GM12878 (cell line): ENCODE results near the gene ABCB8. TPM values are rescaled to one million over a fixed set of nuclear protein-coding genes. Genes with fewer than 3 reads are reported as not detected.

ENCODE experiments used
- ATAC-seq: fragments of 200-7000 bp; cut with Tn5 transposase; 3 replicates; pipeline ENCODE4 v1.9.1; 2020; ENCODE audit warnings: mild to moderate bottlenecking, moderate library complexity
- BruUV-seq: library from RNA; stranded (reverse); fragments of 400-500 nt; replicated peaks from 2 replicates; lab custom pipeline; 2021; lab: Mats Ljungman, UMichigan
- CTCF ChIA-PET: fragments of 300-600 bp; sonication (Branson Sonifier 250); formaldehyde crosslinking; extraction: SDS; loops from one replicate; lab custom pipeline; 2021; ENCODE audit warnings: inconsistent platforms; lab: Yijun Ruan, JAX
- POLR2A ChIA-PET: fragments of 350-600 bp; formaldehyde crosslinking; extraction: SDS; loops from one replicate; lab custom pipeline; 2021; ENCODE audit warnings: inconsistent platforms; lab: Charles Lee
- RAD21 ChIA-PET: fragments of 300-600 bp; sonication (Branson Sonifier 250); formaldehyde crosslinking; loops from one replicate; lab custom pipeline; 2023; ENCODE audit warnings: antibody characterized with exemption; ENCODE audit not compliant: unreplicated experiment; lab: Charles Lee
- SMC1A ChIA-PET: fragments of 300-600 bp; sonication (Branson Sonifier 250); formaldehyde crosslinking; loops from one replicate; lab custom pipeline; 2023; ENCODE audit not compliant: unreplicated experiment, uncharacterized antibody; lab: Charles Lee
- DNase-seq: peaks from one replicate; pipeline ENCODE4 v3.0.0-alpha.2; 2011; ENCODE audit warnings: low read depth, low spot score
- FAIRE-seq: peaks from 3 replicates; lab custom pipeline; 2011; peaks lifted over from hg19 to GRCh38; lab: Jason Lieb, UNC
- H2AFZ ChIP-seq: 2 replicates; pipeline ENCODE4 v1.6.0; 2011; ENCODE audit warnings: low read depth, low read length, control low read depth; ENCODE audit not compliant: control insufficient read depth
- H3K27ac ChIP-seq: 2 replicates; pipeline ENCODE4 v1.5.1; 2011; ENCODE audit warnings: control low read depth; ENCODE audit not compliant: control insufficient read depth, insufficient read depth
- H3K27me3 ChIP-seq, 2 experiments: replicated peaks in 1 of 2; 2 replicates each; pipeline versions ENCODE4 v1.6.0 to v1.6.1; 2011; ENCODE audit warnings: low read length in 1 of 2; ENCODE audit not compliant: control insufficient read depth in 2 of 2, insufficient read depth in 2 of 2
- H3K36me3 ChIP-seq, 2 experiments: 2 replicates each; pipeline ENCODE4 v1.5.1; 2011; ENCODE audit warnings: low read length in 1 of 2; ENCODE audit not compliant: control insufficient read depth in 2 of 2, insufficient read depth in 2 of 2
- H3K4me1 ChIP-seq: 2 replicates; pipeline ENCODE4 v1.6.1; 2011; ENCODE audit warnings: mild to moderate bottlenecking, low read length, moderate library complexity, mixed read lengths; ENCODE audit not compliant: control insufficient read depth, insufficient read depth
- H3K4me2 ChIP-seq: 2 replicates; pipeline ENCODE4 v1.6.0; 2011; ENCODE audit warnings: control low read depth; ENCODE audit not compliant: control insufficient read depth, insufficient read depth
- H3K4me3 ChIP-seq: fragments of 200-600 bp; sonication (generic); 2 replicates; pipeline ENCODE4 v1.5.1; 2016
- H3K79me2 ChIP-seq: 2 replicates; pipeline ENCODE4 v1.6.0; 2011; ENCODE audit warnings: low read length; ENCODE audit not compliant: control insufficient read depth, insufficient read depth
- H3K9ac ChIP-seq: 2 replicates; pipeline ENCODE4 v1.8.0; 2011; ENCODE audit warnings: low read length, control low read depth, mixed read lengths; ENCODE audit not compliant: control insufficient read depth, insufficient read depth
- H3K9me3 ChIP-seq: replicated peaks from 3 replicates; pipeline ENCODE4 v1.5.1; 2011; ENCODE audit warnings: mild to moderate bottlenecking, low read length; ENCODE audit not compliant: control insufficient read depth, insufficient read depth
- H4K20me1 ChIP-seq: 2 replicates; pipeline ENCODE4 v1.6.0; 2011; ENCODE audit not compliant: control insufficient read depth, insufficient read depth
- ATF7 ChIP-seq: fragments of 450-650 bp; IDR thresholded peaks from 2 replicates; pipeline ENCODE4 v1.6.1; 2016; ENCODE audit warnings: low read depth, mild to moderate bottlenecking
- BCL11A ChIP-seq: IDR thresholded peaks from 2 replicates; pipeline ENCODE4 v1.6.1; 2011; ENCODE audit warnings: low read depth, low read length
- CHD4 ChIP-seq: fragments of 200-600 bp; sonication (generic); IDR thresholded peaks from 2 replicates; pipeline ENCODE4 v1.6.1; 2016; ENCODE audit warnings: mild to moderate bottlenecking
- CTCF ChIP-seq, 3 experiments: IDR thresholded peaks in 2 of 3; conservative IDR thresholded peaks in 1 of 3; 2 replicates each; pipeline ENCODE4 v1.5.1; 2011; ENCODE audit warnings: low read depth in 3 of 3, low read length in 3 of 3, mild to moderate bottlenecking in 3 of 3, control low read depth in 2 of 3, moderate library complexity in 2 of 3, inconsistent platforms in 1 of 3, mixed read lengths in 1 of 3; ENCODE audit not compliant: control insufficient read depth in 2 of 3, insufficient read depth in 1 of 3; ENCODE audit errors: extremely low read depth in 1 of 3
- GABPA ChIP-seq: IDR thresholded peaks from 2 replicates; pipeline ENCODE4 v1.6.1; 2014; ENCODE audit warnings: antibody characterized with exemption, low read depth, mild to moderate bottlenecking, inconsistent platforms
- IRF4 ChIP-seq: IDR thresholded peaks from 2 replicates; pipeline ENCODE4 v1.6.1; 2011; ENCODE audit warnings: low read depth, low read length
- KLF5 ChIP-seq: fragments of 450-650 bp; IDR thresholded peaks from 2 replicates; pipeline ENCODE4 v1.6.1; 2014; ENCODE audit warnings: mild to moderate bottlenecking; ENCODE audit not compliant: partially characterized antibody
- MYB ChIP-seq: fragments of 150-350 bp; IDR thresholded peaks from 2 replicates; pipeline ENCODE4 v1.6.1; 2014; ENCODE audit warnings: mild to moderate bottlenecking, low read depth, low read length, borderline replicate concordance
- PAX8 ChIP-seq: fragments of 450-650 bp; IDR thresholded peaks from 2 replicates; pipeline ENCODE4 v1.6.1; 2017; ENCODE audit warnings: mild to moderate bottlenecking, moderate library complexity
- PBX3 ChIP-seq: IDR thresholded peaks from 2 replicates; pipeline ENCODE4 v1.6.1; 2011; ENCODE audit warnings: mild to moderate bottlenecking, low read depth, low read length, moderate library complexity; ENCODE audit not compliant: insufficient replicate concordance
- RCOR1 ChIP-seq: conservative IDR thresholded peaks from 2 replicates; pipeline ENCODE4 v1.6.1; 2012; ENCODE audit warnings: low read depth, low read length, improper control_type of control experiment
- RELA ChIP-seq: fragments of 450-650 bp; IDR thresholded peaks from 2 replicates; pipeline ENCODE4 v1.8.0; 2014; ENCODE audit warnings: borderline replicate concordance; ENCODE audit not compliant: partially characterized antibody
- SREBF1 ChIP-seq: IDR thresholded peaks from 2 replicates; pipeline ENCODE4 v1.6.1; 2012; ENCODE audit warnings: mild to moderate bottlenecking, low read length
- TARDBP ChIP-seq: IDR thresholded peaks from 2 replicates; pipeline ENCODE4 v1.6.1; 2016; ENCODE audit warnings: borderline replicate concordance
- WRNIP1 ChIP-seq: IDR thresholded peaks from 2 replicates; pipeline ENCODE4 v1.6.1; 2011; ENCODE audit warnings: low read depth, low read length, improper control_type of control experiment, borderline replicate concordance
- ZNF622 ChIP-seq: fragments of 450-650 bp; IDR thresholded peaks from 2 replicates; pipeline ENCODE4 v1.6.1; 2017; ENCODE audit warnings: mild to moderate bottlenecking, inconsistent platforms
- WGBS: methylation state at CpG from one replicate; pipeline ENCODE4 v1.1.6; 2016; ENCODE audit warnings: low lambda C conversion rate; ENCODE audit not compliant: insufficient replicate concordance, insufficient coverage; ENCODE audit errors: missing lambda C conversion rate; 5-methylcytosine and 5-hydroxymethylcytosine counted together
- in situ Hi-C: fragments of 300-500 bp; cut with MboI; formaldehyde crosslinking; loops from 9 replicates; pipeline ENCODE4 v1.14.3; 2018; ENCODE audit warnings: mixed read lengths
- intact Hi-C: fragments of 100-400 bp; cut with micrococcal nuclease; formaldehyde crosslinking; loops from one replicate; pipeline ENCODE4 v1.14.2; 2022; ENCODE audit not compliant: unreplicated experiment
- polyA plus RNA-seq, 11 experiments: library from polyadenylated mRNA; depleted of rRNA in 4 of 11; unstranded in 6 of 11; stranded (reverse) in 5 of 11; fragments of >200 nt; fragmentation: Nextera tagmentation in 4 of 11; fragmentation: Illumina TruSeq in 1 of 11; extraction: Ambion mirVana in 4 of 11; extraction: Trizol in 1 of 11; gene quantifications; 1 replicate in 1 of 11; 2 replicates in 10 of 11; pipeline versions ENCODE4 v1.2.1 to v1.2.3, GENCODE V29; 2011 to 2016; ENCODE audit warnings: inconsistent platforms in 2 of 11, missing spikeins in 2 of 11, low read depth in 1 of 11
- total RNA-seq, 4 experiments: library from RNA; depleted of rRNA in 3 of 4; stranded (reverse); fragments of >200 nt in 3 of 4; fragmentation: Illumina TruSeq in 1 of 4; extraction: Trizol in 1 of 4; gene quantifications; 2 replicates each; pipeline versions ENCODE4 v1.2.1 to v1.2.3, GENCODE V29; 2013 to 2021
- TF ChIP-seq, protein P1 (sequence below): fragments of 450-650 bp; formaldehyde crosslinking; IDR thresholded peaks from 2 replicates; pipeline ENCODE4 v1.5.0; 2022; ENCODE audit warnings: mild to moderate bottlenecking, missing genetic modification characterization
- TF ChIP-seq, protein P2 (sequence below): IDR thresholded peaks from 2 replicates; pipeline ENCODE4 v1.6.1; 2012; ENCODE audit warnings: low read depth, low read length, improper control_type of control experiment

Gene ABCB8
- total and polyA plus RNA-seq, 10 of the 15 experiments (the other 5 are each of a cell fraction or from before 2014, with no cell fraction given) = 0.77 to 34.8 (median 18.9) TPM

- H2AFZ ChIP-seq = no peak overlapping the region
- no peaks in the 10 kb centered on the region for H3K36me3 ChIP-seq
- intact Hi-C loops = no loop called here
- ATAC-seq (no peak), FAIRE-seq (no peak), DNase-seq (no peak)
- H4K20me1 ChIP-seq = no peaks in the 10 kb centered on the region
- peaks cover 2% of the 10 kb centered on the region for H3K79me2 ChIP-seq
- SMC1A ChIA-PET = no interaction called here
- no peak overlapping the region for H3K27ac ChIP-seq
- no peaks in the 10 kb centered on the region; a peak in 1 of 4 replicates for H3K27me3 ChIP-seq
- H3K9me3 ChIP-seq = no peaks in the 10 kb centered on the region
- POLR2A ChIA-PET = no interaction called here
- H3K4me1 ChIP-seq = peaks cover 12% of the 10 kb centered on the region
- no peak for TF ChIP-seq IRF4
- TF ChIP-seq TARDBP = no peak
- TF ChIP-seq CTCF (IDR thresholded peaks at IDR 0.05 in 2 of 3, conservative IDR thresholded peaks at IDR 0.05 in 1 of 3; ENCODE audit: control insufficient read depth in 2 of 3, extremely low read depth in 1 of 3, insufficient read depth in 1 of 3, low read depth in 3 of 3, low read length in 3 of 3) = no peak
- no peak for TF ChIP-seq GABPA
- no peak for TF ChIP-seq RCOR1
- TF ChIP-seq CHD4 = no peak
- TF ChIP-seq ZNF622 = no peak
- TF ChIP-seq PAX8 = no peak
- no peak for TF ChIP-seq KLF5
- no peak for TF ChIP-seq WRNIP1
- no peak for TF ChIP-seq RELA
- TF ChIP-seq, protein P1, sequence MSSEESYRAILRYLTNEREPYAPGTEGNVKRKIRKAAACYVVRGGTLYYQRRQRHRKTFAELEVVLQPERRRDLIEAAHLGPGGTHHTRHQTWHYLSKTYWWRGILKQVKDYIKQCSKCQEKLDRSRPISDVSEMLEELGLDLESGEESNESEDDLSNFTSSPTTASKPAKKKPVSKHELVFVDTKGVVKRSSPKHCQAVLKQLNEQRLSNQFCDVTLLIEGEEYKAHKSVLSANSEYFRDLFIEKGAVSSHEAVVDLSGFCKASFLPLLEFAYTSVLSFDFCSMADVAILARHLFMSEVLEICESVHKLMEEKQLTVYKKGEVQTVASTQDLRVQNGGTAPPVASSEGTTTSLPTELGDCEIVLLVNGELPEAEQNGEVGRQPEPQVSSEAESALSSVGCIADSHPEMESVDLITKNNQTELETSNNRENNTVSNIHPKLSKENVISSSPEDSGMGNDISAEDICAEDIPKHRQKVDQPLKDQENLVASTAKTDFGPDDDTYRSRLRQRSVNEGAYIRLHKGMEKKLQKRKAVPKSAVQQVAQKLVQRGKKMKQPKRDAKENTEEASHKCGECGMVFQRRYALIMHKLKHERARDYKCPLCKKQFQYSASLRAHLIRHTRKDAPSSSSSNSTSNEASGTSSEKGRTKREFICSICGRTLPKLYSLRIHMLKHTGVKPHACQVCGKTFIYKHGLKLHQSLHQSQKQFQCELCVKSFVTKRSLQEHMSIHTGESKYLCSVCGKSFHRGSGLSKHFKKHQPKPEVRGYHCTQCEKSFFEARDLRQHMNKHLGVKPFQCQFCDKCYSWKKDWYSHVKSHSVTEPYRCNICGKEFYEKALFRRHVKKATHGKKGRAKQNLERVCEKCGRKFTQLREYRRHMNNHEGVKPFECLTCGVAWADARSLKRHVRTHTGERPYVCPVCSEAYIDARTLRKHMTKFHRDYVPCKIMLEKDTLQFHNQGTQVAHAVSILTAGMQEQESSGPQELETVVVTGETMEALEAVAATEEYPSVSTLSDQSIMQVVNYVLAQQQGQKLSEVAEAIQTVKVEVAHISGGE (CRISPR knock-in tag) = no peak
- no peak for TF ChIP-seq SREBF1
- TF ChIP-seq PBX3 = no peak
- TF ChIP-seq, protein P2, sequence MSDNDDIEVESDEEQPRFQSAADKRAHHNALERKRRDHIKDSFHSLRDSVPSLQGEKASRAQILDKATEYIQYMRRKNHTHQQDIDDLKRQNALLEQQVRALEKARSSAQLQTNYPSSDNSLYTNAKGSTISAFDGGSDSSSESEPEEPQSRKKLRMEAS = no peak
- TF ChIP-seq ATF7 = no peak
- TF ChIP-seq BCL11A = no peak
- no peak for TF ChIP-seq MYB
- BruUV-seq = no TSS peak
- H3K4me3 ChIP-seq = no peak overlapping the region
- CTCF ChIA-PET = no interaction called here
- WGBS = 82% methylated on average over 8 of the region's 8 CpGs
- H3K9ac ChIP-seq = no peak overlapping the region
- in situ Hi-C loops = no loop called here
- H3K4me2 ChIP-seq = no peak overlapping the region
- RAD21 ChIA-PET = no interaction called here
Measured at GRCh38 chr7:151053751-151054150, 25.5 kb downstream of the ABCB8 start.
